Trophoblast cell (in vitro differentiated cells and primary cell): ENCODE data around the gene POLR2F.

Experiments used
- DNase-seq, 2 donors: peaks; one replicate each; pipeline ENCODE4 v3.0.0-alpha.2; 2016
- H2AFZ ChIP-seq: 2 replicates; pipeline ENCODE4 v1.6.1; 2013; ENCODE audit warnings: low read length, moderate library complexity, mild to moderate bottlenecking; ENCODE audit not compliant: insufficient read depth, poor library complexity
- H2AK5ac ChIP-seq: 2 replicates; pipeline ENCODE4 v1.6.1; 2013; ENCODE audit warnings: mild to moderate bottlenecking, low read length
- H2BK120ac ChIP-seq: 2 replicates; pipeline ENCODE4 v1.6.1; 2013; ENCODE audit warnings: low read length, mild to moderate bottlenecking, moderate library complexity; ENCODE audit not compliant: insufficient read depth, poor library complexity
- H2BK12ac ChIP-seq: 2 replicates; pipeline ENCODE4 v1.6.1; 2013; ENCODE audit warnings: mild to moderate bottlenecking, low read length, moderate library complexity
- H2BK5ac ChIP-seq: 2 replicates; pipeline ENCODE4 v1.6.1; 2013; ENCODE audit warnings: low read length, low read depth, moderate library complexity, mild to moderate bottlenecking; ENCODE audit not compliant: poor library complexity
- H3K14ac ChIP-seq: 2 replicates; pipeline ENCODE4 v1.6.1; 2013; ENCODE audit warnings: mild to moderate bottlenecking, low read length
- H3K18ac ChIP-seq: 2 replicates; pipeline ENCODE4 v1.6.1; 2013; ENCODE audit warnings: mild to moderate bottlenecking, low read length
- H3K23ac ChIP-seq: 2 replicates; pipeline ENCODE4 v1.6.1; 2013; ENCODE audit warnings: low read length
- H3K27ac ChIP-seq: 2 replicates; pipeline ENCODE4 v1.5.1; 2013; ENCODE audit warnings: low read depth, mild to moderate bottlenecking, inconsistent platforms, low read length, moderate library complexity
- H3K27me3 ChIP-seq: 2 replicates; pipeline ENCODE4 v1.6.1; 2013; ENCODE audit warnings: inconsistent platforms, mild to moderate bottlenecking, low read length, moderate library complexity; ENCODE audit not compliant: insufficient read depth
- H3K36me3 ChIP-seq, 2 experiments: 1 replicate in 1 of 2; 2 replicates in 1 of 2; pipeline ENCODE4 v1.6.1; 2013; ENCODE audit warnings: low read length in 2 of 2, mild to moderate bottlenecking in 2 of 2, moderate library complexity in 1 of 2; ENCODE audit not compliant: insufficient read depth in 2 of 2, control insufficient read depth in 1 of 2
- H3K4ac ChIP-seq: 2 replicates; pipeline ENCODE4 v1.6.1; 2013; ENCODE audit warnings: low read depth, mild to moderate bottlenecking, low read length, moderate library complexity
- H3K4me1 ChIP-seq, 2 experiments: 1 replicate in 1 of 2; 2 replicates in 1 of 2; pipeline ENCODE4 v1.6.1; 2013; ENCODE audit warnings: low read length in 2 of 2, mild to moderate bottlenecking in 2 of 2, moderate library complexity in 1 of 2; ENCODE audit not compliant: insufficient read depth in 2 of 2, control insufficient read depth in 1 of 2
- H3K4me2 ChIP-seq: 2 replicates; pipeline ENCODE4 v1.6.1; 2013; ENCODE audit warnings: inconsistent platforms, mild to moderate bottlenecking, low read length, moderate library complexity
- H3K4me3 ChIP-seq: 2 replicates; pipeline ENCODE4 v1.5.1; 2013; ENCODE audit warnings: mild to moderate bottlenecking, low read depth, low read length, inconsistent platforms
- H3K79me1 ChIP-seq: one replicate; pipeline ENCODE4 v1.6.1; 2013; ENCODE audit warnings: low read length
- H3K79me2 ChIP-seq: 2 replicates; pipeline ENCODE4 v1.6.1; 2013; ENCODE audit warnings: low read length, mild to moderate bottlenecking; ENCODE audit not compliant: control insufficient read depth, insufficient read depth, poor library complexity
- H3K9ac ChIP-seq: 2 replicates; pipeline ENCODE4 v1.6.1; 2013; ENCODE audit warnings: mild to moderate bottlenecking, low read length
- H3K9me3 ChIP-seq: 2 replicates; pipeline ENCODE4 v1.6.1; 2013; ENCODE audit warnings: low read depth, mild to moderate bottlenecking, control low read depth, inconsistent platforms, low read length; ENCODE audit not compliant: insufficient read depth
- H4K12ac ChIP-seq: 2 replicates; pipeline ENCODE4 v1.6.1; 2013; ENCODE audit warnings: low read depth, mild to moderate bottlenecking, low read length, moderate library complexity
- H4K8ac ChIP-seq: 2 replicates; pipeline ENCODE4 v1.6.1; 2013; ENCODE audit warnings: low read depth, mild to moderate bottlenecking, low read length, moderate library complexity
- H4K91ac ChIP-seq: one replicate; pipeline ENCODE4 v1.6.1; 2013; ENCODE audit warnings: low read depth, mild to moderate bottlenecking, low read length, moderate library complexity
- WGBS: extraction: QIAGEN DNeasy Blood & Tissue Kit; methylation state at CpG from one replicate; pipeline ENCODE4 v1.1.7; 2013; ENCODE audit warnings: missing lambda C conversion rate; ENCODE audit not compliant: insufficient read length, insufficient coverage; ENCODE audit errors: extremely low coverage; 5-methylcytosine and 5-hydroxymethylcytosine counted together

POLR2F gene

DNA sequence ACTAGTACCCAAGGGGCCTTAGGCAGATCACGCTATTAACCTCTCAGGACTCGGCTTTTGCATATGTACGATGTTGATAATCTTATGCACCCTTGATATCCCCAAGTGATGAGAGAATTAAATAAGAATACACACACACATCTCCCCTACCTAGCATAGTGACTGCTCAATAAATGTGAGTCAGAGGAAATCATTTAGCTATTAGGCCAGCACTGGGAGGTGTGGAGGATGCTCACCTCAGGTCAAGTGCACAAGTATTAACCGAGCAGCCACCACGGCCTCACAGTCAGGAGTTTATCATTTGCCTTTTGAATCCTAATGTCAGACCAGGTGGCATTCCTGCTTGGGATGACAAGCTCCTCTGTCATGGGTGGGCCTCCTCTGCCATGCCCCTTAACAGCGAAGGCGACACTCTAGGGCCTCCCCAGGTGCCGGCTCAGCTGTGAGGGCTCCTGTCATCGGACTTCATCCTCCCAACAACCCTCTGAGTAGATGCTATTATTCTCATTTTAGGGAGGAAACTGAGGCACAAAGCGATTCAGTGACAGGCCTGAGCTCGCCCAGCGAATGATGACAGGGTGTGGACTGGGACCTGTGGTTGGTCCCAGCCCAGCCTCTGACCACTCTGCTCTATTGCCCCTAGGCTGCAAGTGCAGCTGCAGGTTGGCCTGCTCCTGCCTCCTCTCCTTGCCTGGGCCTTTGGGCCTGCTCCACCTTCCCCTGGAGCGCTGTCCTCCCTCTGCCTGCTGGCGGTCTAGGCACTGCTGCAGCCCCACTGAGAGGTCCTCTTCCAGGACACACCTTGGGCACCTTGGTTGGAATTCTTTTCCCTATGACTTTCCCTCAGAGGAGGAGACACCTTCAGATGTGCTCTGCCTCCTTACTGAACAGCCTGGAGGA, 35.9 kb downstream of the POLR2F start:
- no peaks in the 10 kb centered on the region for H3K36me3 ChIP-seq
- no peaks in the 10 kb centered on the region for H3K4me1 ChIP-seq
- H3K18ac ChIP-seq = no peak overlapping the region
- no peak overlapping the region for H4K12ac ChIP-seq
- no peak for DNase-seq
- H4K8ac ChIP-seq = no peak overlapping the region
- H3K27ac ChIP-seq = no peak overlapping the region
- H3K4me2 ChIP-seq = no peak overlapping the region
- H3K23ac ChIP-seq = no peak overlapping the region
- H2AK5ac ChIP-seq = no peak overlapping the region
- H2BK12ac ChIP-seq = no peak overlapping the region
- H3K27me3 ChIP-seq = peaks cover 6% of the 10 kb centered on the region
- no peak overlapping the region for H3K9ac ChIP-seq
- no peaks in the 10 kb centered on the region for H3K79me1 ChIP-seq
- H2BK120ac ChIP-seq = no peak overlapping the region
- H3K79me2 ChIP-seq = no peaks in the 10 kb centered on the region
- no peak overlapping the region for H2AFZ ChIP-seq
- WGBS = no CpG with 5 or more reads among the region's 14 CpGs
- no peak overlapping the region for H3K4ac ChIP-seq
- H3K4me3 ChIP-seq = no peak overlapping the region
- H3K14ac ChIP-seq = no peak overlapping the region
- H4K91ac ChIP-seq = no peak overlapping the region
- no peak overlapping the region for H2BK5ac ChIP-seq
- H3K9me3 ChIP-seq = peaks cover 2% of the 10 kb centered on the region

DNA sequence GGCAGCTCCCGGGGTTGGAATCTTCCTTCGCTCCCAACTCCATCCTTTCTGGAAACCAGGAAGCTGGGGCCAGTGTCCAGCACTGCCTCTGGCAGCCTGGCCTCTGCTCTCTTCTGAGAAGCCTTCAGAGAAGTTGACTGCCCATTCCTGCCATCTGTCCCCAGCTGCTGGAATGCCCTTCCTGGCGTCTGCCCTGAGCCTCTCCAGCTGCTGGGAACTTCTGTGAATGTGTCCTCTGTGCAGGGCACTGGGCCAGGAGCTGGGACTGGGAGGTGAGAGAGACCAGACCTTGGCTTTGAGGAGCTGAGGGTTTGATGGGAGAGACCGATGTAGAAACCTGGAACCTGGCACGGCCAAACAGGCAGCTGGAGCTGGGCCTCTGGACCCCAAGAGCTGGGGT, 36.8 kb downstream of the POLR2F start:
- Histone ChIP-seq H3K9ac (no peak overlapping the region), H3K27ac (no peak overlapping the region), H3K18ac (no peak overlapping the region), H2AFZ (no peak overlapping the region), H3K23ac (no peak overlapping the region), H2BK120ac (no peak overlapping the region), H3K36me3 (no peaks in the 10 kb centered on the region), H3K4me1 (no peaks in the 10 kb centered on the region), H2AK5ac (no peak overlapping the region), H3K9me3 (peaks cover 2% of the 10 kb centered on the region), H3K14ac (no peak overlapping the region), H3K4me2 (no peak overlapping the region), H2BK12ac (no peak overlapping the region), H4K91ac (no peak overlapping the region), H2BK5ac (no peak overlapping the region), H3K79me1 (no peaks in the 10 kb centered on the region), H3K4me3 (no peak overlapping the region), H3K79me2 (no peaks in the 10 kb centered on the region), H3K27me3 (no peaks in the 10 kb centered on the region), H4K12ac (no peak overlapping the region), H3K4ac (no peak overlapping the region), H4K8ac (no peak overlapping the region)
- WGBS = no CpG with 5 or more reads among the region's 5 CpGs
- DNase-seq = no peak

DNA sequence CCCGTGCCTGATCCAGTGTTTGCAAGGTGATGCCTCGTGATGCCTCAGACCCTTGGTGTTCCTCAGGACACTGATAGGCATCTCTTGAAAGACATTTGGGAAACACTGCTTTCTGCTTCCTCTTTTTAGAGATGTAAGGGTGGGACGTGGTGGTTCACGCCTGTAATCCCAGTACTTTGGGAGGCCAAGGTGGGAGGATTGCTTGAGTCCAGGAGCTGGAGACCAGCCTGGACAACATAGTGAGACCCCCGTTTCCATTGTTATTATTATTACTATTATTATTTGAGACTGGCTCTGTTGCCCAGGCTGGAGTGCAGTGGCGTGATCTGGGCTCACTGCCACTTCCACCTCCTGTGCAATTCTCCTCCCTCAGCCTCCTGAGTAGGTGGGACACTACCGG, 37.4 kb downstream of the POLR2F start:
- Histone ChIP-seq H2BK5ac (no peak overlapping the region), H3K27me3 (no peaks in the 10 kb centered on the region), H3K4me2 (no peak overlapping the region), H3K36me3 (no peaks in the 10 kb centered on the region), H3K23ac (no peak overlapping the region), H3K9ac (no peak overlapping the region), H3K14ac (no peak overlapping the region), H2BK12ac (no peak overlapping the region), H3K79me2 (no peaks in the 10 kb centered on the region), H4K91ac (no peak overlapping the region), H3K4me3 (no peak overlapping the region), H3K9me3 (peaks cover 2% of the 10 kb centered on the region), H3K27ac (no peak overlapping the region), H3K18ac (no peak overlapping the region), H4K8ac (no peak overlapping the region), H4K12ac (no peak overlapping the region), H2BK120ac (no peak overlapping the region), H3K4ac (no peak overlapping the region), H3K79me1 (no peaks in the 10 kb centered on the region), H3K4me1 (no peaks in the 10 kb centered on the region), H2AK5ac (no peak overlapping the region), H2AFZ (no peak overlapping the region)
- DNase-seq = no peak
- no CpG with 5 or more reads among the region's 7 CpGs for WGBS

- H3K79me1 ChIP-seq = no peaks in the 10 kb centered on the region
- no peak overlapping the region for H3K4ac ChIP-seq
- no peak overlapping the region for H3K4me3 ChIP-seq
- H4K8ac ChIP-seq = no peak overlapping the region
- no peak overlapping the region for H3K14ac ChIP-seq
- no peak for DNase-seq
- no CpG with 5 or more reads among the region's 6 CpGs for WGBS
- H3K27ac ChIP-seq = no peak overlapping the region
- no peak overlapping the region for H2AFZ ChIP-seq
- no peaks in the 10 kb centered on the region for H3K4me1 ChIP-seq
- no peaks in the 10 kb centered on the region for H3K79me2 ChIP-seq
- H3K4me2 ChIP-seq = no peak overlapping the region
- no peak overlapping the region for H4K12ac ChIP-seq
- H2AK5ac ChIP-seq = no peak overlapping the region
- no peak overlapping the region for H3K23ac ChIP-seq
- H3K36me3 ChIP-seq = no peaks in the 10 kb centered on the region
- no peak overlapping the region for H4K91ac ChIP-seq
- no peak overlapping the region for H2BK12ac ChIP-seq
- H3K9me3 ChIP-seq = no peaks in the 10 kb centered on the region
- no peaks in the 10 kb centered on the region for H3K27me3 ChIP-seq
- H2BK120ac ChIP-seq = no peak overlapping the region
- H2BK5ac ChIP-seq = no peak overlapping the region
- no peak overlapping the region for H3K9ac ChIP-seq
- no peak overlapping the region for H3K18ac ChIP-seq
Measured at GRCh38 chr22:37991731-37992442, 38.4 kb downstream of the POLR2F start.
